Loucy (cell line): ENCODE data around the gene EPHA7.

Source experiments
- H2AFZ ChIP-seq: fragments of 200-600 bp; sonication (generic); 2 replicates; pipeline ENCODE4 v1.6.0; 2016; ENCODE audit warnings: antibody characterized with exemption, mild to moderate bottlenecking, low read length, moderate library complexity
- H3F3A ChIP-seq: fragments of 200-600 bp; 2 replicates; pipeline ENCODE4 v1.6.0; 2016; ENCODE audit warnings: antibody characterized with exemption, low read depth, mild to moderate bottlenecking
- H3K27me3 ChIP-seq: fragments of 200-600 bp; sonication (generic); 2 replicates; pipeline ENCODE4 v1.6.1; 2014; ENCODE audit warnings: low read length, mild to moderate bottlenecking; ENCODE audit not compliant: insufficient read depth, poor library complexity, severe bottlenecking
- H3K36me3 ChIP-seq: fragments of 200-600 bp; sonication (generic); 2 replicates; pipeline ENCODE4 v1.6.1; 2016; ENCODE audit warnings: low read length; ENCODE audit not compliant: insufficient read depth
- H3K4me1 ChIP-seq: fragments of 200-600 bp; sonication (generic); 2 replicates; pipeline ENCODE4 v1.5.1; 2014; ENCODE audit warnings: low read length, mild to moderate bottlenecking; ENCODE audit not compliant: insufficient read depth, poor library complexity, severe bottlenecking
- H3K4me2 ChIP-seq: fragments of 200-600 bp; sonication (generic); 2 replicates; pipeline ENCODE4 v1.6.0; 2014; ENCODE audit warnings: antibody characterized with exemption, low read length, low read depth, mild to moderate bottlenecking; ENCODE audit not compliant: poor library complexity, severe bottlenecking
- H3K4me3 ChIP-seq: fragments of 200-600 bp; sonication (generic); 2 replicates; pipeline ENCODE4 v1.5.1; 2014; ENCODE audit warnings: low read length, mild to moderate bottlenecking, mixed read lengths; ENCODE audit not compliant: poor library complexity, severe bottlenecking
- H3K79me2 ChIP-seq: fragments of 200-600 bp; sonication (generic); 2 replicates; pipeline ENCODE4 v1.6.1; 2014; ENCODE audit warnings: low read length; ENCODE audit not compliant: insufficient read depth
- H3K9ac ChIP-seq: fragments of 200-600 bp; sonication (generic); 2 replicates; pipeline ENCODE4 v1.6.0; 2014; ENCODE audit warnings: mild to moderate bottlenecking, low read depth, low read length, moderate library complexity; ENCODE audit not compliant: poor library complexity, severe bottlenecking
- H3K9me2 ChIP-seq: fragments of 200-600 bp; sonication (generic); replicated peaks from 2 replicates; pipeline ENCODE4 v1.6.1; 2016; ENCODE audit warnings: low read depth, low read length, mixed read lengths
- H3K9me3 ChIP-seq: fragments of 200-600 bp; sonication (generic); 2 replicates; pipeline ENCODE4 v1.6.1; 2014; ENCODE audit warnings: mild to moderate bottlenecking, antibody characterized with exemption, low read length, low read depth; ENCODE audit not compliant: insufficient read depth
- H4K20me1 ChIP-seq: fragments of 200-600 bp; sonication (generic); 2 replicates; pipeline ENCODE4 v1.6.0; 2014; ENCODE audit warnings: antibody characterized with exemption, low read length, mild to moderate bottlenecking; ENCODE audit not compliant: insufficient read depth, poor library complexity, severe bottlenecking
- CTCF ChIP-seq: fragments of 200-600 bp; sonication (generic); conservative IDR thresholded peaks from 2 replicates; pipeline ENCODE4 v1.5.1; 2014; ENCODE audit warnings: mild to moderate bottlenecking, antibody characterized with exemption, low read length
- EZH2phosphoT487 ChIP-seq: fragments of 200-600 bp; IDR thresholded peaks from 2 replicates; pipeline ENCODE4 v1.6.1; 2018; ENCODE audit warnings: antibody characterized with exemption, mild to moderate bottlenecking, moderate library complexity, borderline replicate concordance

EPHA7 gene

GRCh38 chr6:93196406-93196970 lies 222.9 kb downstream of the EPHA7 start:
- Histone ChIP-seq H3K27me3 (no peaks in the 10 kb centered on the region), H3K9me2 (no peaks in the 10 kb centered on the region), H3K79me2 (no peaks in the 10 kb centered on the region), H3K4me3 (no peak overlapping the region), H3F3A (no peaks in the 10 kb centered on the region), H3K9me3 (no peaks in the 10 kb centered on the region), H3K9ac (no peak overlapping the region), H3K36me3 (no peaks in the 10 kb centered on the region), H2AFZ (no peak overlapping the region), H4K20me1 (no peaks in the 10 kb centered on the region), H3K4me2 (no peak overlapping the region), H3K4me1 (no peaks in the 10 kb centered on the region)
- no peak for TF ChIP-seq CTCF
- no peak for TF ChIP-seq EZH2phosphoT487

DNA sequence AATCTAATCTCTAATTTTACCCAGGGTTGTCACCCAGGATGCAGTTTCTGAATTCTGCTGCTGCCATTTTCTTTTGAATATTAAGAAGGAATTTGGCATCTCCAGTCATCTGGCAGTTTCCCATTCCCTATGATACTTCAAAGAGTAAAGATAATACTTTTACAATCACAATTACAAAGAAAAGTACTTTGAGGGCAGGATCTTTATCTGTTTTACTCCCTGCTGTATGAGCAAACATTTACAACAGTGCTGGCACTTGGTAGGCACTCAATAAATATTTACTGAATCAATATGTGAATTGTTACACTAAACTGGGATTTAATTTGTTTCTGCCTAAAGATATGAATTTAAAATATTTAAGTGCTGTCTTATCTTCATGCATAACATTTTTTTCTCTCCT lies 224.9 kb downstream of the EPHA7 start:
- Histone ChIP-seq H3K9ac (no peak overlapping the region), H3F3A (no peaks in the 10 kb centered on the region), H3K9me2 (no peaks in the 10 kb centered on the region), H4K20me1 (no peaks in the 10 kb centered on the region), H3K79me2 (no peaks in the 10 kb centered on the region), H3K27me3 (no peaks in the 10 kb centered on the region), H2AFZ (no peak overlapping the region), H3K4me1 (no peaks in the 10 kb centered on the region), H3K4me2 (no peak overlapping the region), H3K36me3 (no peaks in the 10 kb centered on the region), H3K9me3 (no peaks in the 10 kb centered on the region), H3K4me3 (no peak overlapping the region)
- TF ChIP-seq EZH2phosphoT487 (no peak), CTCF (no peak)

GRCh38 chr6:93193868-93194267 lies 225.5 kb downstream of the EPHA7 start:
- Histone ChIP-seq H3K4me3 (no peak overlapping the region), H3K79me2 (no peaks in the 10 kb centered on the region)
- no peak for TF ChIP-seq CTCF
- TF ChIP-seq EZH2phosphoT487, result no peak

More at GRCh38 chr6:93193868-93194267, 225.5 kb downstream of the EPHA7 start:
- Histone ChIP-seq H3K36me3 (no peaks in the 10 kb centered on the region), H3K9ac (no peak overlapping the region), H3F3A (no peaks in the 10 kb centered on the region), H3K9me2 (no peaks in the 10 kb centered on the region), H2AFZ (no peak overlapping the region), H3K4me1 (no peaks in the 10 kb centered on the region), H3K27me3 (no peaks in the 10 kb centered on the region), H3K4me2 (no peak overlapping the region), H4K20me1 (no peaks in the 10 kb centered on the region), H3K9me3 (no peaks in the 10 kb centered on the region)
